Prostate gland (tissue), 2 donors: ENCODE measurements around the gene NAA60. TPM values are rescaled to one million over a fixed set of nuclear protein-coding genes. Genes with fewer than 3 reads are reported as not detected.

ENCODE experiments used
- DNase-seq: peaks from one replicate; pipeline ENCODE4 v3.0.0-alpha.2; 2019; ENCODE audit warnings: low spot score
- H3K27ac ChIP-seq, 2 donors: fragments of 200-600 bp; sonication (generic); 2 replicates each; pipeline ENCODE4 v1.5.1; 2017 to 2019
- H3K27me3 ChIP-seq: fragments of 200-600 bp; sonication (generic); replicated peaks from 2 replicates; pipeline ENCODE4 v1.5.1; 2019; ENCODE audit not compliant: insufficient read depth
- H3K36me3 ChIP-seq, 2 donors: fragments of 200-600 bp; sonication (generic); 1 replicate in 1 of 2; 2 replicates in 1 of 2; pipeline versions ENCODE4 v1.5.1 to v1.8.1; 2017 to 2019
- H3K4me1 ChIP-seq: fragments of 200-600 bp; sonication (generic); replicated peaks from 2 replicates; pipeline ENCODE4 v1.5.1; 2019
- H3K4me3 ChIP-seq, 2 donors: fragments of 200-600 bp; sonication (generic); 2 replicates each; pipeline ENCODE4 v1.5.1; 2017 to 2019
- H3K9me3 ChIP-seq: fragments of 200-600 bp; sonication (generic); 2 replicates; pipeline ENCODE4 v1.5.1; 2017
- CTCF ChIP-seq, 4 experiments: fragments of 200-600 bp in 2 of 4; fragments of 450-650 bp in 2 of 4; sonication (generic) in 2 of 4; IDR thresholded peaks; 1 replicate in 3 of 4; 2 replicates in 1 of 4; pipeline ENCODE4 v1.5.1; 2016 to 2019; ENCODE audit warnings: antibody characterized with exemption in 4 of 4, mild to moderate bottlenecking in 2 of 4, moderate library complexity in 2 of 4
- POLR2A ChIP-seq: fragments of 450-650 bp; IDR thresholded peaks from one replicate; pipeline ENCODE4 v1.6.1; 2016; ENCODE audit warnings: antibody characterized with exemption, mild to moderate bottlenecking
- POLR2AphosphoS5 ChIP-seq: sonication (generic); formaldehyde crosslinking; IDR thresholded peaks from one replicate; pipeline ENCODE4 v1.6.1; 2017; ENCODE audit warnings: antibody characterized with exemption
- WGBS: methylation state at CpG from one replicate; pipeline ENCODE4 v1.1.5; 2018; 5-methylcytosine and 5-hydroxymethylcytosine counted together
- intact Hi-C: fragments of 100-400 bp; cut with DNase I; formaldehyde crosslinking; loops from one replicate; pipeline ENCODE4 v1.14.2; 2022
- total RNA-seq, 2 donors: library from RNA; depleted of rRNA; stranded (reverse); fragments of >200 nt; gene quantifications; one replicate each; pipeline ENCODE4 v1.1.0, GENCODE V29; 2016

The NAA60 gene
- total RNA-seq, 2 donors from 2014 or later = 48.1 to 99.2 TPM

GRCh38 chr16:3503523-3503922 lies 60.0 kb downstream of the NAA60 start:
- Histone ChIP-seq H3K4me1 (peaks cover 6% of the 10 kb centered on the region), H3K9me3 (no peaks in the 10 kb centered on the region), H3K4me3 (no peak overlapping the region), H3K36me3 (peaks cover 6 to 9% of the 10 kb centered on the region in 2 donors), H3K27me3 (no peaks in the 10 kb centered on the region), H3K27ac (no peak overlapping the region)
- intact Hi-C loops = loop anchor here (10.0 kb wide), 1 partner anchor 219 kb away; the partner anchor contains the start of gene ZNF263
- 75% methylated on average over 6 of the region's 6 CpGs for WGBS
- TF ChIP-seq CTCF (IDR thresholded peaks at IDR 0.05) (no peak), POLR2A (no peak), POLR2AphosphoS5 (no peak)
- DNase-seq = no peak

GRCh38 chr16:3508736-3509135 lies 65.3 kb downstream of the NAA60 start:
- TF ChIP-seq POLR2AphosphoS5 (no peak), CTCF (IDR thresholded peaks at IDR 0.05) (no peak), POLR2A (no peak)
- no peak for DNase-seq
- H3K4me1 ChIP-seq = no peaks in the 10 kb centered on the region
- intact Hi-C loops = loop anchor here (10.0 kb wide), 1 partner anchor 224 kb away; the partner anchor contains the start of gene ZNF263
- H3K27me3 ChIP-seq = no peaks in the 10 kb centered on the region
- WGBS = 94% methylated on average over 7 of the region's 7 CpGs
- H3K4me3 ChIP-seq = no peak overlapping the region
- H3K36me3 ChIP-seq = peaks cover 6 to 21% of the 10 kb centered on the region in 2 donors
- no peaks in the 10 kb centered on the region for H3K9me3 ChIP-seq
- no peak overlapping the region for H3K27ac ChIP-seq

GRCh38 chr16:3509470-3509928 lies 66.0 kb downstream of the NAA60 start:
- 80% methylated on average over 13 of the region's 13 CpGs for WGBS
- intact Hi-C loops = loop anchor here (10.0 kb wide), 1 partner anchor 225 kb away; the partner anchor contains the start of gene ZNF263
- no peak overlapping the region for H3K27ac ChIP-seq

GRCh38 chr16:3510416-3510815 lies 66.9 kb downstream of the NAA60 start:
- DNase-seq = no peak
- WGBS = 95% methylated on average over 10 of the region's 10 CpGs
- H3K36me3 ChIP-seq = peaks cover 6 to 21% of the 10 kb centered on the region in 2 donors
- no peak overlapping the region for H3K4me3 ChIP-seq
- no peak overlapping the region for H3K27ac ChIP-seq
- H3K9me3 ChIP-seq = no peaks in the 10 kb centered on the region
- no peaks in the 10 kb centered on the region for H3K4me1 ChIP-seq
- TF ChIP-seq POLR2AphosphoS5 = no peak
- intact Hi-C loops = no loop called here
- no peaks in the 10 kb centered on the region for H3K27me3 ChIP-seq

More at GRCh38 chr16:3509470-3509928, 66.0 kb downstream of the NAA60 start:
- Histone ChIP-seq H3K4me3 (no peak overlapping the region), H3K4me1 (no peaks in the 10 kb centered on the region), H3K36me3 (peaks cover 6 to 21% of the 10 kb centered on the region in 2 donors), H3K9me3 (no peaks in the 10 kb centered on the region), H3K27me3 (no peaks in the 10 kb centered on the region)
- no peak for DNase-seq
- TF ChIP-seq POLR2AphosphoS5 = no peak
- TF ChIP-seq CTCF (IDR thresholded peaks at IDR 0.05) = no peak
- no peak for TF ChIP-seq POLR2A

- H3K36me3 ChIP-seq = peaks cover 6 to 15% of the 10 kb centered on the region in 2 donors
- no peak overlapping the region for H3K4me3 ChIP-seq
- 94% methylated on average over 23 of the region's 23 CpGs for WGBS
- no peaks in the 10 kb centered on the region for H3K27me3 ChIP-seq
- intact Hi-C loops = no loop called here
- TF ChIP-seq POLR2AphosphoS5 (no peak), CTCF (IDR thresholded peaks at IDR 0.05) (no peak), POLR2A (no peak)
- no peak overlapping the region for H3K27ac ChIP-seq
- DNase-seq = no peak
- no peaks in the 10 kb centered on the region for H3K9me3 ChIP-seq
- H3K4me1 ChIP-seq = no peaks in the 10 kb centered on the region
Observed at GRCh38 chr16:3511286-3512180, 68.1 kb downstream of the NAA60 start.
